ENCODE results near the gene TMEM255B. TPM values are rescaled to one million over a fixed set of nuclear protein-coding genes. Genes with fewer than 3 reads are reported as not detected.

Gene TMEM255B
- total RNA-seq, 1 experiment from 2014 or later = 2.8 TPM

- H2AFZ ChIP-seq (ENCODE audit: low read length) = no peak overlapping the region
- Mint-ChIP-seq H3K27ac (no peak overlapping the region), H3K4me1 (peaks cover 16 to 35% of the 10 kb centered on the region in 2 experiments), H3K9me3 (no peaks in the 10 kb centered on the region; a peak in 2 of 5 replicates), H3K36me3 (ENCODE audit: insufficient read depth in 1 of 3, low read depth in 3 of 3) (no peaks in the 10 kb centered on the region), H3K4me3 (no peak overlapping the region), H3K27me3 (ENCODE audit: low read depth) (peaks cover 4% of the 10 kb centered on the region)
- no peaks in the 10 kb centered on the region for H3K27me3 ChIP-seq (ENCODE audit: insufficient read depth, low read length)
- H4K5ac ChIP-seq (ENCODE audit: insufficient read length, low read depth, low read length) = no peak overlapping the region
- no peak overlapping the region for H2BK120ac ChIP-seq (ENCODE audit: low read depth, low read length, poor library complexity, severe bottlenecking)
- H3K9ac ChIP-seq (ENCODE audit: extremely low read depth, insufficient read length, low read length) = no peak overlapping the region
- DNase-seq = no peak
- H4K8ac ChIP-seq (replicated peaks; ENCODE audit: insufficient read length, low read depth, low read length) = no peak overlapping the region
- no peak overlapping the region for H3K27ac ChIP-seq (ENCODE audit: insufficient read length, low read depth, low read length)
- no peak overlapping the region for H2BK12ac ChIP-seq (ENCODE audit: insufficient read length, low read depth, low read length)
- no peaks in the 10 kb centered on the region for H3K79me1 ChIP-seq (ENCODE audit: insufficient read depth, low read depth, low read length, poor library complexity, severe bottlenecking)
- H3K4ac ChIP-seq (ENCODE audit: low read depth, low read length) = no peak overlapping the region
- no peaks in the 10 kb centered on the region for H3K79me2 ChIP-seq (ENCODE audit: insufficient read depth, low read length)
- no peak overlapping the region for H4K91ac ChIP-seq (ENCODE audit: insufficient read length, low read depth, low read length)
- H3K9me3 ChIP-seq (ENCODE audit: control insufficient read depth, low read depth, low read length) = no peaks in the 10 kb centered on the region
- no CpG with 5 or more reads among the region's 16 CpGs for WGBS (ENCODE audit: extremely low coverage, insufficient read length, low lambda C conversion rate)
- no peak overlapping the region for H3K18ac ChIP-seq (ENCODE audit: insufficient read length, low read depth, low read length)
- H2BK15ac ChIP-seq (ENCODE audit: low read depth, low read length) = no peak overlapping the region
- H3K23me2 ChIP-seq (ENCODE audit: insufficient read length, low read depth, low read length, poor library complexity, severe bottlenecking) = no peaks in the 10 kb centered on the region
- no peak overlapping the region for H2BK20ac ChIP-seq (ENCODE audit: low read depth, low read length, poor library complexity, severe bottlenecking)
- no peaks in the 10 kb centered on the region for H3K4me1 ChIP-seq (ENCODE audit: insufficient read depth, low read length)
- no peak overlapping the region for H3K56ac ChIP-seq (ENCODE audit: insufficient read length, low read depth, low read length)
- no peak overlapping the region for H3T11ph ChIP-seq (ENCODE audit: low read length)
- H4K20me1 ChIP-seq (ENCODE audit: control insufficient read depth, insufficient read depth, insufficient read length) = no peaks in the 10 kb centered on the region
- no peak overlapping the region for H2BK5ac ChIP-seq (ENCODE audit: insufficient read length, low read length)
- no peak for TF ChIP-seq CTCF (conservative IDR thresholded peaks at IDR 0.05)
- no peak overlapping the region for H3K23ac ChIP-seq (ENCODE audit: insufficient read length, low read depth, low read length)
- H3K4me2 ChIP-seq (ENCODE audit: insufficient read depth, insufficient read length, low read length) = no peak overlapping the region
- no peak overlapping the region for H2AK5ac ChIP-seq (ENCODE audit: insufficient read length, low read length)
- no peak overlapping the region for H3K14ac ChIP-seq (ENCODE audit: insufficient read depth, low read length)
Measured at GRCh38 chr13:113740661-113741060, 18.4 kb upstream of the TMEM255B start.

Data from H9 (cell line).